Activated CD4-positive, CD25-positive, alpha-beta regulatory T cell (primary cell): ENCODE measurements around the gene CFDP1.

Source experiments
- DNase-seq, 4 experiments: peaks; one replicate each; lab custom pipeline; 2025; lab: John Stamatoyannopoulos, UW

The CFDP1 gene

DNA sequence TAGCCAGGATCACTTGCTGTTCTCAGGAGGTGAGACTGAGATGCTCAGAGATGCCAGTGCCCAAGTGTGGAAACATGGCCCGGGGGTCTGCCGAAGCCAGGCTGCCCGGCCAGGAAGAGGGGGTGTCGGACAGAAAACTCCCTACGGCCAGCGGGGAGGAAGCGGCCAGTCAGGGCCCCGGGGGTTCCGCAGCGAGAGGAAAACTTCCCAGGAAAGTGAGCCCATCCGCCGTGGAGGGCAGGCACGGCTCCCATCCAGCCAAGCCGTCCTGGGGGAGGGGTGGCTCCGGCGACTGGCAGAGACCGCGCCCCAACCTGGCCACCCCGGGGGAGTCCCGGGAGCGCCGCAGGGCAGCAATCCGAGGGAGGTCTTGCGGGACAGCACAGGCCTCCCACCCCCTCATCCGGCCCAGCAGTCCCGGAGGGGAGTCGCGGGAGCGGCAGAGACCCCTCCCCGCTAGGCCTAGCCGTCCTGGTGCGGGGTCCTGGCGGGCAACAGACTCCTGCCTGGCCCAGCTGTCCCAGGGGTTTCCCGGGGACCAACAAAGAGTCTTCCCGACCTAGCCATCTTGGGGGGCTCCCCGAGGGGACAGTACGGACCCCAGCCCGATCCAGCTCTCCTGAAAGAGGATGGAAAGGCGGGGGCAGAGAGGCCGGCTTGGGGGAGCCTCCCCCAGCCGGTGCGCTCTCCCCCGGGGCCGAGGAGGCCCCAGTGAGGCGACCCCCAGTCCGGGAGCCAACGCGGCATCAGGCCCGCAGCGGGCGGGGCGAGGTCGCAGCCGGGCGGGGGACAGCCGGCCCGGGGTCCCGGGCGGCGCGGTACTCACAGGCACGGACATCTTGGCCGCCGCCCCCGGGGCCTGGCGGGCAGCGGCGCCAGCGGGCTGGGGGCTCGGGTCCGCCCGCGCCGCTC is 168.0 kb downstream of the CFDP1 start:
- DNase-seq: no peak

DNA sequence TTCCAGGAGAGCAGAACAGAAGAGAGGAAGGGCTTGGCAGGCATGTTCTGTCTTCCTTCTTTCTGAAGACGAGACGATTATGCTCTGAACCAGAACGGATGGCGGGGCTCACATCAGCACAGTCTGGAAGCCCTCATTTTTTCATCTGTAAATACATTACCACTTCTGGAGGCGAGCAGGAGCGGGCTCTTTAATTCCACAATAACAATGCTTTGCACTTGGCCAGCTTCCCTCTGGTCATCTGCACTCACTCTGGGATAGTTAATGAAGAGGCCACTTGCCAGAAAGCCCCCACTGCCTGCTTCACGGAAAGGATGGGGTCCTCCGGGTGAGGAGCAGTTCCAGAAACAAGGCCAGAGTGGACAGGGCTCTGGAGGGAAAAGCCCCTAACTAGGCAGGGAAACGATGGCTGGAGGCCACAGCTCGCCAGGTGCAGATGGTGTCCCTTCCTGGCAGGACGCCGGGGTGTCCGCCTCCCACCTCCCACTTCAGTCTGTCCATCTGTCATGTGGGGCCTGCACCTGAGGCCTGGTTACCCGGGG is 168.8 kb downstream of the CFDP1 start:
- DNase-seq: no peak

DNA sequence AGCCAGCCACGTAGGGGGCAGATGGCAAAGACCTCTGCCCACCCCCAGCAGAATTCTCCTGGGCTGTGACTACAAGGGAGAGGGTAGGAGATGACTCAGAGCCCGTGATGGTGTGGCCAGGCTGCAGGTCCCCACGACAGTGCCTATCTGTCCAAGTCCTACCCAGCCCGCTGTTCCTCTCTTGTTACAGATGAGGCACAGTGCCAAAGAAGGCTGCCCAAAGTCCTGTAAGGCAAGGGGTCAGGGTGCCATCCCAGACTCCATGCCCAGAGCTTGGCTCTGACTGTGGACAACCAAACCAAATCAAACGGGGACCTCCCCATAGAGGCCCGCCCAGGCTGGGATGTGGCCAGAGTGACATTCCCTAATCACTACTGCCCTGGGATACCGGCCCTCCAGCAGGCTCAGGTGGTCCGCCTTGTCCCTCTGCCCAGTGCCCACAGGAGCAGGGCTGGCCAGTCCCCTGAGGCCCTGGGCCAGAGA is 169.3 kb downstream of the CFDP1 start:
- DNase-seq: no peak

DNA sequence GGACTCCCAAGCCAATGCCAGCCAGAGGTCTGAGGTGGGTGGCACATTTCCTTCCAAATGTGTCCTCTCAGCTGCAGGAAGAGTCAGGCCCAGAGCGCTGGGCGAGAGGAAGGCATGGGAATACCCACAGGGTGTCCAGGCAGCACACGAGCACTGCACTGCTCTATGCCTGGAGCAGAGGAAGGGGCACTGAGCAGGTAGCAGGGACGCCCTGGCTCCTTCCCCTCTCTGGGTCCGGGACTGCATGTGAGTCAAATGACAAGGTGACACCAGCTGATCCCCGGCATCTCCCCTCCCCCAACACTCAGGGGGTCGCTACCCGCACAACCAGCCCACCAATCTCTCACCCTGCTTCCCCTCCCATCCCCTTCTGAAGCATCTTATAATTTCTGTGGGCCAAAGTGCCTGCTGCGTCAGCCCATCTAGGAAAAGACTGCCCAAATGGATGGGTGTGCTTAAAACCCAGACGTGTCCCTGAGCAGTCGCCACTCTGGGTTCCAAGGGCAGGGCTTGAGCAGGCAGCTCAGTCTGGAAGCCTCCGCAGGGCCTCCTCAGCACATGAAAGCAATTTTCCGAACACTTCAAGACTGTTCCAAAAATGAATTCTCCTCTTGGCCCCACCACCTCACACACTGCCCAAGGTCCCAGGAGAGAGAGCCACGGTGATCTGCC is 169.9 kb downstream of the CFDP1 start:
- DNase-seq: no peak

DNA sequence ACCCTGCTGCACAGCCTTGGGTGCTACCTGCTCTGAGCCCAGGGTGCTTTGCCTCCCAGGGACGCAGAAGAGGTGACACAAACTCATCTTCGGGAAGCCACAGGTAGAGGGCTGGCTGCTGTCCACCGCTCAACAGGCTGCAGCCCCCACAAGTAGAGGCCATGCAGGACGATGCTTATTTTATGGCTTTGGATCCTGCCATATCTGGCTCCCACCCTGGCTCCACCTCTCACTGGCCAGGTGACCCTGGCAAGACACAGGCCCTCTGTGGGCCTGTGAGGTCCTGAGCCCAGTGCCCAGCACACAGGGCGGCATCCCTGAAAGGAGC is 170.5 kb downstream of the CFDP1 start:
- DNase-seq: no peak

DNA sequence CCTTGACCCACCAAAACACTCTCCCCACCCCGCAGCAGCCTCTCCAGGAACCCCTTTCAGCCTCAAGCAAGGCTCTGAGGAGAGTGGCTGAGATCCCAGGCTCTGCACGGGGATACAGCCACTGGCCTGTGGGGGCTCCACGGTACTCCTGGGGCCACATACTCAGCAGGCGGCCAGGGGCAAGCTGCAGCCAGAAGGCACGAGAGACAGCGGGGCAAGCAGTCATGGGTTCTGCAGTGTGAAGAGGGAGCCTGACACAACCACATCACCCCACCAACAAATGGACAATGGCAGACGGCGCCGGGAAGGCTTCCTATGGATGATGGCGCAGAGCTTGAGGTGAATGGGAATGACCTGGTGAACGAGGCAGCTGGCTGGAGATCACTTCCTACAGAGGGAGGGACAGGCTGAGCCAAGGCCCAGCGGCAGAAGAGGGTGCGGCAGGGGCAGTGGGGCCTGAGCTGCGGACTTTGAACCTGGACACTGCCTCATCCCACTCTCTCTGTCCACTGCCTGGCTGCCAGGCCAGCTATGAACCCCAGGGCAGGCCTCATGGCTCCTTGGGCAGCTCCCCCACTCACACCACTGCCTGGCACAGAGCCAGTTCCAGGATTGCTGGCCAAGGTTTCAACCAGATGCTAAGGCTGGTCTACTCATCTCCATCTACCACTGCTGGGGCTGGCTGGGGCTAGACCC is 171.1 kb downstream of the CFDP1 start:
- no peak for DNase-seq

DNA sequence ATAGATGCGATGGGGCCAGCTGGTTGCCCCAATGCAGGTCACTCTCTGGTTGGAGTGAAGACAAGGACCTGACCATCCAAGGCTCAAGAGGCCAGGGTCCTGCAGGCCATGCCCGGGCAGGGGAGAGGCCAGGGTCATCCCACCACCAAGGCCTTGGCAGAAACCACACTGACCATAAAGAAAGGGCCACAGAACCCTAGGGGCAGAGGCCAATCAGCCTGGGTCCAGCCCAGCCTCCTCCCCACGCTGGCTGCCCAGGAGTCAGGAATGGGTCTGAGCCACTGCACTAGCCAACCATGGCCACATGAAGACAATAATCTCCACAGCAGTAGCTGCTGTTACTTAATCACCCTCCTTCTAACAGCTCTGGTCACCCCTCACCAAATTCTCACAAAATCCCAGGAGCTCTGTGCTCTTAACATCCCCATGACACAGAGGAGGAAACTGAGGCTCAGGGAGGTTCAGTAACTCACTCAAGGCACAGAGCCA is 171.7 kb downstream of the CFDP1 start:
- DNase-seq: no peak

DNA sequence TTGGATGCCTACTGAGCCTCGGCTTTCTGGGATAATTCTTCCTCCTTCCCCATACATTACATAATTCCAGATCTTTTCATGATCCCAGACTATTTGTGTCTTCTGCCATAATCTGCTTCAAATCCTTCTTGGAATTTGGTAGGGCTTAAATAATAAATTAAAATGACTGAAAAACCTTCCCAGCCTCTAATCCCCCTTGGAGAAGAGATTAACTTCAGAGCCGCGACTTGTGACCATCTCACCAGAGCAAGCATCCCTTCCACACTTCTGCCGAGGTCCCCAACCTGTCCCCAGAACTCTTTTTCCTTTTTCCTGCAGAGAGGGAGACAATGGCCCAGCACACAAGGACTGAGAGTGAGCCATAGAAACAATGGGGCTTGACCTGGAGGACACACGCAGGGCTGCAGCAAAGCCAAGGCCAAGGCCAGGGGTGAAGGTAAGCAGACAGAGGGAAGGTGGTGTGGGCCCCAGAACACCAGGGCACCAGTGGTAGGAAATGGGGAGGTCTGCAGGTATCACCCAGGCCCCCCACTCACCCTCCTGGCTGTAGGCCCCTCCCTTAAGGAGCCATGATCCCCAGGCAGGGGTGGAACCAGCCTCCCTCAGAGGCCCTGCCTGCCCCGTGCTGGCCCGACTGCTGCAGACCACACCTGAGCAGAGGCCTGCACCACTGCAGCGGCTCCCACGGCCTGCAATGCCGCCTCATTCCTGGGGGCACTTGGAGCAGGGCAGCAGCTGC is 172.3 kb downstream of the CFDP1 start:
- no peak for DNase-seq

DNA sequence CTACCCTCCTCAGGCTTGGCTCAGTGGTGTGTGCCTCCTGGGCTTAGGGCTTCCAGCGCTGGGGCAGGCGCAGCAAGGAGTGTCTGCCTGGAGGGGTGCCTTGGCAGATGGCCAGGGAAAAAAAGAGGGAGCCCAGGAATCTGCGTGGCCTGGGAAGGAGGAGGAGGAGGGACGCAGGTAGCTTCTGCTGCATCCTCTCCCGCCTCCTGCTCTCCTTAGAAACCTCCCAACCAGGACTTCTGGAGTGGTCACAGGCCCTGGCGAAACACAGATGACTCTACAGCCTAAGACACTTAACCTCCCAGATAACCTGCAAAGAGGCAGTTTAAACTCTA is 174.5 kb downstream of the CFDP1 start:
- no peak for DNase-seq

DNA sequence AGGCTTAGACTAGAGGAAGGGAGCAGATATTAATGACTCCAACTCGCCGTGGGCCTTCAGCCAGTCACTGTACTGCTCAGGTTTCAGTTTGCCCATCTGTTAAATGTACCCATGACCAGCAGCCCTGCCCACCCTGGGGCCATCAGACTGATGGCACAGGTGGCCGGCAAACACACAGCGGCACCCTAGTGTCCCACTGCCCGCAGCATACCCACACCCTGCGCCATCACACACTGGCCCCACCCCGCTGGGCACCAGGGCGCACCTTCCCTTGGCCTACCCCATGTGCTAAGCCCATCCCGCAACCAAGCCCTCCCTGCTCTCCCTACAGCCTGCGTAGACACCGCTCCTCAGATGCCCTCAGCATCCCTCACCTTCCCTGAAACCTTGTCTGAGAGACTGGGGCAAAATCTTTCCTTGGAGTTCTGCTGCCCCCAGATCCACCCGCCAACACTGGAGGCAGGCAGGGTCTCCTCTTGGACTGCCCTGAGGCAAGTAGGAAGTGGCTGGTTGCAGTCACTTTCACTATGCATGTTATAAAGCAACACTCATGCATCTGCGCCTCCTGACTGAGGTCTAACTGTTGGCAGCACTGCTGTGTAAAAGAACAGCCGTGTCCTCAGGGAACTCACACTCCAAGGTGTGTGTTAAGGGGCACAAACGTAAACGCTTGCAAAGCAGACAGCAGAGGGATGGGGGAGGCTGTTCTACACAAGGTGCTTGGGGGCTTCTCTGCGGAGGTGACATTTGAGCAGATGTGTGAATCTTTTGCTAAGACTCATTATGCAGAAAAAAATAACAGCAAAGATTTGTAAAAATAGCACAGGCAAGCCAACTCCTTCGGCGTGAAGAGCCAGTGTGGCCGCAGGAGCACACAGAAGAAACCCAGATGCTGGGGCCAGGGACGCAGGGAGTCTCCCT is 175.2 kb downstream of the CFDP1 start:
- DNase-seq: no peak

DNA sequence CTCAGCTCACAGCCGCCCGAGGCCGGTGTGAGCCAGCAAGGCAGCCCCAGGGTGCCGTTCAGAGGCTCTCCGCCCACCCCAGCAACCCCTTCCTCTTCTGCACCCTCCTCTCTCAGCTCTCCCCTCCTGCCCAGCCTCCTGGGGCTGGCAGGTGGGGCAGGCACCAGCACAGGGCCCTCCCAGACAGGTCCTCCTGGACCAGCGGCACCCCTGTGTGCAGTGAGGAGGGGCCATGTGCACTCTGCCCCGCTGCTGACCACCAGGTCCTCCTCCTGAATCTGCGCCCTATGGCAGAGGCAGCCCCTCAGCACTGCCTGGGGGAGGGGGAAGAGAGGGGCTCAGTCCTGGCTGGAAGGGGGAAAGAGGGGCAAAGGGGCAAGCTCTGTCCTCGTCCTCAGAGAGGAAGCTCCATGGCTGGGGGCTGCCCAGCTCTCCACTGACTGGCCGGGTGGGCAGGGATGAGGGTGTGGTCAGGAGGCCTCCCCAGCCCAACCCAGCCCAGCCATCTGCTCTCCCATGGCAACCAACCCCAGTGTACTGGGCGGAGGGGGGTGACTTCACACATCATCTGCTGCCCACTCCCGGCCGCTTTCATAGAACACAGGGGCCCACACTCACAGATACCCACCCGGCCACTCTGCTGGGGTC is 176.5 kb downstream of the CFDP1 start:
- DNase-seq: no peak

DNA sequence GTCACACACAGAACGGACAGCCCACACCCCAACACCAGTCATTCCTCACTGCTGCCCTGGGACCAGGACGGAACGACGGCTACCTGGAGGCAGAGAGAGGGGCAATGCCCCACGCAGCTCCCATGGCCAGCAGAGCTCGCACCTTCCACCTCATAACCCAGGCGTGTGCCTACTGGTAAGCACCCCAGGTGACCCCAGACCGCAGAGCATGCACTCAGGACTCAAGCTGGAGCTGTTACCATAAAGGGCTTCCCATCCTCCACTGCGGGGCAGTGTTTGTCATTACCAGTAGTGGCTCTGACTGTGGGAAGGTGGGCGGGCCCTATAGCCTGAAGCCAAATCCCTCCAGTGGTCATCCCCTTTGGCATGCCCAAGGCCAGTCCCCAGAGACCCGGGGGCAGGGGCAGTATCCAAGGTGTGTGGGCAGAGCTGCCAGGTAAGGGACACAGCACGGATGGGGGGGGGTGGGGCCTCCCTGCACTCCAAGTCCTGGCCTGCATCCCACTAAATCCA is 177.2 kb downstream of the CFDP1 start:
- DNase-seq: no peak

DNA sequence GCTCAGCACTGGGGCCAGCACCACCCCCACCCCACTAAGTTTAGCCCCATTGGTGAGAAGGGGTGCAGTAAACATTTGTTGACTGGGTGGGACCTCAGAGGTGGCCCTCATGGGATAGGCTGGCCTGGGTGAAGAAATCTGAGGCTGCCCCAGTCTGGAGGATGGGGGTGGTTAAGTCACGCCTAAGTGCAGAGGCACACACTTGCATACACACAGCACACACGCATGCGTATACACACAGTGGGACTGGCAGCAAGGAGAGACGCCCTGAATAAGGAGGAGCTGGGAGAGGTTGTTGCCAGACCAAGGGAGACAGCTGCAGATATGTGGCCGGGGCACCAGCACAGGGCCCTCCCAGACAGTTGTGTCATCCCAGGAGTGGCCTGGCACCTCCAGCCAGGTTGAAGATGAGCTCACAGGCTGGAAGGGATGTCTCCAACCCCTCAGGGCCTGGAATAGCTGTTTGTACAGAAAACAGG is 178.9 kb downstream of the CFDP1 start:
- DNase-seq: no peak

DNA sequence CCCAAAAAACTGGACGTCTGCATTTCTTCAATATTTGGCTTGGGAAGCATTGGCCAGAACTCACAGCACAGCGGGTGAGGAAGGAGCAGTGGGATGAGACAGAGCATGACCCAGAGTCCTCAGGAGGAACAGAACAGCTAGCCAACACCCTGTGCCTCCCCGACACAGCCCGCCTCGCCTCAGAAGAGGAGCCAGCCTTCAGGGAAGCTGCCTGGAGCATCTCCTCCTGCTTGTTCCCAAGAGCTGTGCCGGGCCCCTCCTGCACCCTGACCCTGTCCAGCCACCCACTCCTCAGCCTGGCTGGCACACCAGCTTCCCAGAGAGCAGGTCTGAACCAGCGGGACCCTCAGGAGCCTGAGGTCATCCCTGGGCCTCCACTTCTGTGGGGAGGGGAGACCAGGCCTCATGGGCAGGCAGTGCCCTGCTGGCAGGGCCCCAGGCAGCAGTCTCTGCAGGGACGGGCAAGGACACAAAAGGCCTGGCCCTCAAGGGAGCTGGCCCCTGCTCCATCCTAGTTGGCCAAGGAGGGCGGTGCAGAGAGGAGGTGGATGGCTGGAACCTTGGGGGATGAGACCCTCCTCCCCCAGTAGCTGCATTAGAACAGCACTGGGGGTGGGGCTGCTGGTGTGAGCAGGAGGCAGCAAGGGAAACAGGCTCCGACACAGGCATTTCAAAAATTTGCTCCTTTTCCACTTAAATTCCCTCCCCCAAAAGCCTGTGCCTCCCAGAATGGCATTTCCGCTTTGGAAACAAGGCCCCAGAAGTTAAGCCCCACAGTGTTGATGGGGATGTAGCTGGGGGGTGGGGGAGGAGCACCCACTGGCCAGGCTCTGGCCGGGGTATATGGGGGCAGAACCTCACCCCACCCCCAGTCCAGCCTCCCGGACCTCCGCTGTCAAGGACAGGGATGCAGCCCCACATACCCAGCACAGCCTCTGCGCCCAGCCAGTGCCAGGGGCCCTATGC is 180.1 kb downstream of the CFDP1 start:
- DNase-seq: no peak

DNA sequence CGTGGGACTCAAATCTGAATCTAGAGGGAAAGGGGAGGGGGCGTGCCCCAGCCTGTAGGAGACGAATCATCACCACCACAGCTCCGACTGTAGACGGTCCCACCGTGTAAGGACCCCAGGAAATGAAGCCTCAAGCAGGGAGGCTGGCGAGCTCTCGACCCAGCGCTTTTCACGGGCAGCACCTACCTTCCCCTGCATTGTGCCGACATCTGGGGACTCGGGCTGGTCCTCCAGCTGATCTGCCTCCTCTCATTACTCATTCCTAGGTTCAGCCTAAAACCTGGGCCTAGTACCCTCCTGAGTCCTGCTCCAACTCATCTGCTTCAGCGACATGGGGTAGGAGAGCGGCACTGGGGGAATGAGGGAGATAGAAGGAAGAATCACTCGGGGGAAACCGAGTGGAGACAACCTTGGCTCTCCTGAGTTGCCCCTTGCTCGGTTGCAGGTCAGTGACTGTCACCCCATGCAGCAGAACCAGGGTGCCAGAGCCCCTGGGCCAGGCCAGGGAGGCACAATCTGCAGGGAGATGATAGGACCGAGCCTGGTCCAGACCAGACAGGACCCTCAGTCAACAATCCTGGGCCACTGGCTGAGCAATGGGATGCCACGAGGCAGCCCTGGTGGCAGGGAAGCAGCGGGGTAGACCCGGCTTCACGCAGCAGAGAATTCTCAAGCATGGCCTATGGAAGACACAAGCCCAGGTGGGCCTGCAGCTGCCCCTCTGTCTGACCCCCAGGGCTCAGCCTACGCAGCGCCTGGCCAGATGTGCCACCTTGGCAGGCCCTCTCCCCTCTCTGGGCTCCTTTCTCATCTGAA is 181.0 kb downstream of the CFDP1 start:
- no peak for DNase-seq

DNA sequence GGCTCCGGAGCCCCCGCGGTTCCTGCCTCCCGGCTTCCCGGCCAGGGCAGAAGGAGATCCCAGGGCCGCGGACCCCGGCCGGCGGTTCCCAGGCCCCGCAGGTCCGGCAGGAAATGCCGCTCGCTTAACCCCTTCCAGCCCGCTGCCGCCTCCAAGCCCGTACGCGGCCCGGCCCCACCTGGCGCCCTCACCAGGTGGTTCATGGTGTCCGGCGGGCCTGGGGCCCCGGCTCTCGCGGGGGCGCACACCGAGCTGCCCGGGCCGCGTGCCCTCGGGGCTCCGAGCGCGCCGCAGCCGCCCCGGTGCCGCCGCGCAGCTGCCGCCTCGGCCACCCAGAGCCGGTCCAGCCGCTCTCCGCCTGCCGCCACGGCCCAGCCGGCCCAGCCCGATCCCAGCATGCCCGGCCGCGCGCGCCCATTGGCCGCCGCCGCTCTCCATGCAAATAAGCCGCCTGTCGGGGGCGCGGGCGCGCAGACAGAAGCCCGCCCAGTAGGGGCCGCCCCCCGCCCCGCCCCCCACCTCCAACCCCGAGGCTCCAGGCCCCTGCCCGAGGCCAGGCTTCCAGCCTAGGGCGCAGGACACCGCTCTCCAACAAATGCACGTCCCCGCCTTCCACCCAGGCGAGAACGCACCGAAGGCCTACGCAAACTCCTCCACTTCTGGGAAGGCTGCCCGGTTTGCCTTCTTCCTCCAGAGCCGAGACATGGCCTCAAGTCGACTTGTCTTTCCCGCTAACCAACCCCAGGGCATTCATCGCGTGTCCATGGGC is 181.8 kb downstream of the CFDP1 start, which contains the start of gene BCAR1:
BCAR1 (minus strand) TSS at position 345 of the 769 bp plus-strand sequence; CDS start at position 203, 142 bp downstream.
- no peak for DNase-seq

DNA sequence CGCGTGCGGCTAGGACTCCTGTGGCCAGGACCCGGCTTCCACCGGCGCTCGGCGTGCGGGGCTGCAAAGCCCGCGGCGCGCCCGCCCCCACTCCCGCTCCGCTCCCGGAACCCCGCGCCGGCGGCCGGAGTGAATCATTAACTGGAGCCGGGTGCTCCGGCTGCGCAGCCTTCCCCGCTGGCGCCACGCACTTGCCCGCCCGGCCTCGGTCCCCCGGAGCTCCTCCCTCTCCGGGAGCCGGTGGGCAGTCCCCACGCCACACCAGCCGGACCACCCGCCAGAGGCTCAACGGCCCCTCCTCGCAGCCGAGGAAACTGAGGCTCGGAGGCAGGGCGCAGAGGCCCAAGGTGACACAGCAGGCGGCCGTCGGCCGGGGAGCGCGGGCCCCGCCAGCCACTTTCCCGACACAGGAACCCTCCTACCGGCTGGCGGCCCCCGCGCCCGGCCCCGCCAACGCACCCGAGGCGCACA is 182.5 kb downstream of the CFDP1 start:
- DNase-seq: no peak
